ENCODE measurements around the gene SLC39A11.
"Not testable (repeated sequence)": the region's sequence is repeated elsewhere in the genome, so short reads cannot be mapped to it uniquely, and the experiment has no call there.

Gene SLC39A11

GRCh38 chr17:72940496-72940895 lies 152.0 kb downstream of the SLC39A11 start:
- DNase-seq = no peak

- DNase-seq = no peak
Measured at GRCh38 chr17:72938482-72938881, 154.0 kb downstream of the SLC39A11 start.

- no peak for DNase-seq
Measured at GRCh38 chr17:72937707-72938106, 154.8 kb downstream of the SLC39A11 start.

GRCh38 chr17:72937254-72937653 lies 155.2 kb downstream of the SLC39A11 start:
- DNase-seq = not testable (repeated sequence)

GRCh38 chr17:72935984-72936383 lies 156.5 kb downstream of the SLC39A11 start:
- no peak for DNase-seq

GRCh38 chr17:72934927-72935326 lies 157.6 kb downstream of the SLC39A11 start:
- no peak for DNase-seq

- DNase-seq = no peak
Measured at GRCh38 chr17:72931635-72932034, 160.9 kb downstream of the SLC39A11 start.

GRCh38 chr17:72931163-72931562 lies 161.3 kb downstream of the SLC39A11 start:
- DNase-seq = no peak

- no peak for DNase-seq
Measured at GRCh38 chr17:72930031-72930430, 162.5 kb downstream of the SLC39A11 start.

GRCh38 chr17:72928454-72929136 lies 163.9 kb downstream of the SLC39A11 start:
- no peak for DNase-seq

GRCh38 chr17:72927760-72928159 lies 164.7 kb downstream of the SLC39A11 start:
- no peak for DNase-seq

- DNase-seq = no peak
Measured at GRCh38 chr17:72927146-72927545, 165.3 kb downstream of the SLC39A11 start.

GRCh38 chr17:72926171-72926570 lies 166.3 kb downstream of the SLC39A11 start:
- peak; percentile 23 for DNase-seq

- DNase-seq = no peak
Measured at GRCh38 chr17:72924196-72924595, 168.3 kb downstream of the SLC39A11 start.

- no peak for DNase-seq
Measured at GRCh38 chr17:72922219-72922618, 170.3 kb downstream of the SLC39A11 start.

- DNase-seq = no peak
Measured at GRCh38 chr17:72921347-72922054, 171.0 kb downstream of the SLC39A11 start.

GRCh38 chr17:72920513-72920912 lies 172.0 kb downstream of the SLC39A11 start:
- DNase-seq = no peak

- DNase-seq = peak; percentile 37
Measured at GRCh38 chr17:72916991-72917390, 175.5 kb downstream of the SLC39A11 start.

- no peak for DNase-seq
Measured at GRCh38 chr17:72915625-72916081, 176.8 kb downstream of the SLC39A11 start.

GRCh38 chr17:72913142-72913682 lies 179.3 kb downstream of the SLC39A11 start:
- peak; percentile 8 for DNase-seq

- no peak for DNase-seq
Measured at GRCh38 chr17:72906306-72906705, 186.2 kb downstream of the SLC39A11 start.

- no peak for DNase-seq
Measured at GRCh38 chr17:72903522-72903921, 189.0 kb downstream of the SLC39A11 start.

- no peak for DNase-seq
Measured at GRCh38 chr17:72901657-72902056, 190.8 kb downstream of the SLC39A11 start.

GRCh38 chr17:72901083-72901482 lies 191.4 kb downstream of the SLC39A11 start:
- peak; percentile 10 for DNase-seq
